Endodermal cell (in vitro differentiated cells): Measurements from ENCODE around the gene ZNRD2. TPM values are rescaled to one million over a fixed set of nuclear protein-coding genes. Genes with fewer than 3 reads are reported as not detected.

Experiments
- DNase-seq: peaks from one replicate; pipeline ENCODE4 v3.0.0-alpha.2; 2017
- H3K27ac ChIP-seq: 2 replicates; pipeline ENCODE4 v1.5.1; 2013; ENCODE audit warnings: mild to moderate bottlenecking, low read depth, low read length, moderate library complexity
- H3K27me3 ChIP-seq: 2 replicates; pipeline ENCODE4 v1.6.1; 2013; ENCODE audit warnings: mild to moderate bottlenecking, low read length, moderate library complexity; ENCODE audit not compliant: insufficient read depth, control insufficient read depth, poor library complexity, severe bottlenecking
- H3K36me3 ChIP-seq: 2 replicates; pipeline ENCODE4 v1.7.0; 2013; ENCODE audit warnings: mild to moderate bottlenecking, low read length, moderate library complexity; ENCODE audit not compliant: control insufficient read depth, insufficient read depth
- H3K4me1 ChIP-seq: one replicate; pipeline ENCODE4 v1.7.0; 2013; ENCODE audit warnings: low read length; ENCODE audit not compliant: control insufficient read depth, insufficient read depth
- H3K4me3 ChIP-seq: 2 replicates; pipeline ENCODE4 v1.5.1; 2013; ENCODE audit warnings: mild to moderate bottlenecking, low read length, moderate library complexity
- H3K9ac ChIP-seq: 2 replicates; pipeline ENCODE4 v1.6.1; 2013; ENCODE audit warnings: mild to moderate bottlenecking, low read length, moderate library complexity; ENCODE audit not compliant: poor library complexity, severe bottlenecking; ENCODE audit errors: extremely low read depth
- H3K9me3 ChIP-seq: 2 replicates; pipeline ENCODE4 v1.6.1; 2013; ENCODE audit warnings: mild to moderate bottlenecking, low read length, moderate library complexity; ENCODE audit not compliant: control insufficient read depth
- H3K27ac Mint-ChIP-seq: 2 replicates; pipeline ENCODE4 v1.8.0; 2020; ENCODE audit warnings: mixed read lengths
- H3K27me3 Mint-ChIP-seq: 2 replicates; pipeline ENCODE4 v1.8.0; 2021; ENCODE audit warnings: mild to moderate bottlenecking, mixed read lengths; ENCODE audit not compliant: insufficient read depth
- H3K36me3 Mint-ChIP-seq: 2 replicates; pipeline ENCODE4 v1.8.0; 2020; ENCODE audit warnings: low read depth, mixed read lengths
- H3K4me1 Mint-ChIP-seq: 2 replicates; pipeline ENCODE4 v1.8.0; 2020; ENCODE audit warnings: mixed read lengths
- H3K4me3 Mint-ChIP-seq: 2 replicates; pipeline ENCODE4 v1.8.0; 2020; ENCODE audit warnings: mild to moderate bottlenecking, moderate library complexity, mixed read lengths
- H3K9me3 Mint-ChIP-seq: 2 replicates; pipeline ENCODE4 v1.8.0; 2020; ENCODE audit warnings: mild to moderate bottlenecking, mixed read lengths
- CTCF ChIP-seq: fragments of 200-600 bp; sonication (generic); conservative IDR thresholded peaks from 2 replicates; pipeline ENCODE4 v1.5.0; 2021; ENCODE audit warnings: antibody characterized with exemption, mild to moderate bottlenecking
- WGBS, 2 experiments: methylation state at CpG; one replicate each; pipeline versions ENCODE4 v1.1.5 to v1.1.7; 2013; ENCODE audit warnings: missing lambda C conversion rate in 2 of 2, mixed read lengths in 1 of 2; ENCODE audit not compliant: insufficient coverage in 1 of 2, insufficient read length in 1 of 2; 5-methylcytosine and 5-hydroxymethylcytosine counted together
- total RNA-seq, 2 donors: library from RNA; stranded (reverse); fragmentation: NEBNext Ultra II Directional in 1 of 2; extraction: Animal tissue kit (Norgen Biotek cat#: 25700) in 1 of 2; gene quantifications; 2 replicates in 1 of 2; 3 replicates in 1 of 2; pipeline ENCODE4 v1.2.1, GENCODE V29; 2021

ZNRD2 gene
- total RNA-seq, 2 donors from 2014 or later, result 32.8 to 36.5 TPM

GRCh38 chr11:65548395-65548794, 21.9 kb upstream of the ZNRD2 start:
- no peak for DNase-seq
- Histone ChIP-seq H3K27ac (no peak overlapping the region), H3K9me3 (no peaks in the 10 kb centered on the region), H3K27me3 (peaks cover 55% of the 10 kb centered on the region), H3K4me3 (no peak overlapping the region), H3K9ac (no peak overlapping the region), H3K36me3 (no peaks in the 10 kb centered on the region), H3K4me1 (no peaks in the 10 kb centered on the region)
- Mint-ChIP-seq H3K27me3 (peaks cover 85% of the 10 kb centered on the region), H3K9me3 (no peaks in the 10 kb centered on the region), H3K4me3 (no peak overlapping the region), H3K36me3 (no peaks in the 10 kb centered on the region), H3K4me1 (peaks cover 22% of the 10 kb centered on the region), H3K27ac (no peak overlapping the region)
- WGBS, 2 experiments, result 89 to 95% methylated on average over 3 of the region's 3 CpGs
- TF ChIP-seq CTCF, result no peak

GRCh38 chr11:65549096-65549495, 21.2 kb upstream of the ZNRD2 start:
- Mint-ChIP-seq H3K27ac (no peak overlapping the region), H3K4me1 (peaks cover 22% of the 10 kb centered on the region), H3K9me3 (no peaks in the 10 kb centered on the region), H3K36me3 (no peaks in the 10 kb centered on the region), H3K4me3 (no peak overlapping the region), H3K27me3 (peaks cover 82% of the 10 kb centered on the region)
- WGBS, 2 experiments, result 91% methylated on average over 3 of the region's 3 CpGs; no CpG with 5 or more reads in 1 of the 2 experiments
- peaks cover 50% of the 10 kb centered on the region for H3K27me3 ChIP-seq
- H3K9ac ChIP-seq, result no peak overlapping the region
- H3K9me3 ChIP-seq, result no peaks in the 10 kb centered on the region
- no peak for DNase-seq
- TF ChIP-seq CTCF, result no peak
- no peaks in the 10 kb centered on the region for H3K36me3 ChIP-seq
- no peak overlapping the region for H3K27ac ChIP-seq
- H3K4me1 ChIP-seq, result peaks cover 3% of the 10 kb centered on the region
- no peak overlapping the region for H3K4me3 ChIP-seq

DNA sequence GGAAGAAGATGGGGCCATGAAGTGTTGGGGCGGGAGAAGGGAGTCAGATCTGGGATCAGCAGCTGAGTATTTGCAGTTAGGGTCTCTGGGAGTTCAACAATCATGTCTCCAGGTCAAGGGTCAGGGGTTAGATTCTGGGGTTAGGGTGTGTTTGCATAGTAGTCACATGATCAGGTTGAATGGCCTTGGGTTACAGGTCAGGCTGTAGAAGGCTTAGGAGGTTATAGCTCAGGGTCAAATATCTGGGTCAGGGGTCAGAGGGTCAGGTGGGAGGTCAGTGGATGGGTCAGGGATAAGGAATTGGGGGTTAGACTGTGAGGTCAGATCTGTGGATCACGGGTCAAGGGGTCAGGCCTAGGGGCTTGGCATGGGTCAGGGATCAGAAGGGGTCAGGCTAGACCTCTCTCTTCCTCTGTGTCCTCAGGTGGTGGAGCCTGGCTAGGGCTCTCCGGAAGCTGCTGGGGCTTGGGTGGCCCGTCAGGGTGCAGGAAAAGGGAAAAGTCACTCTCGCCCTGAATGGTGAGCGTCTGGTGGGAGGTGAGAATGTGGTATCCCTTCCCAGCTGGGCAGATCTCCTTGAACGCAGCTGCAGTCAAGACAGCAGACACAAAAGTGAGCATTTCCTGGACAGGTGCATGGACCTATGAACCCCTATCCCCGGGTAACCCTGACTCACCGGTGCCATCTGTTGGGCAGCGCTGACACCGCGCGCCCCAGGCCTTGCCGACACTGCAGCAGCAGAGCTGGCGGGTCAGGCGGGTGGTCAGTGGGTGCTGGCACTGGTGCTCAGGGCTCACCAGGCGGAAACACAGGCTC, 18.5 kb upstream of the ZNRD2 start:
- DNase-seq, result peak; percentile 92
- Mint-ChIP-seq H3K27ac (no peak overlapping the region), H3K9me3 (no peaks in the 10 kb centered on the region), H3K4me1 (peaks cover 19% of the 10 kb centered on the region), H3K36me3 (no peaks in the 10 kb centered on the region), H3K4me3 (peak overlapping the region; percentile 37), H3K27me3 (peaks cover 82% of the 10 kb centered on the region)
- 68 to 70% methylated on average over 16 to 17 of the region's 17 CpGs for WGBS, 2 experiments
- no peak overlapping the region for H3K9ac ChIP-seq
- peak; percentile 80 for TF ChIP-seq CTCF
- no peak overlapping the region for H3K27ac ChIP-seq
- H3K4me3 ChIP-seq, result no peak overlapping the region
- H3K9me3 ChIP-seq, result no peaks in the 10 kb centered on the region
- H3K4me1 ChIP-seq, result peaks cover 3% of the 10 kb centered on the region
- H3K27me3 ChIP-seq, result peaks cover 40% of the 10 kb centered on the region
- H3K36me3 ChIP-seq, result no peaks in the 10 kb centered on the region
